HL-60 (cell line): Measurements from ENCODE around the gene NODAL.
"Not testable (repeated sequence)": the region's sequence is repeated elsewhere in the genome, so short reads cannot be mapped to it uniquely, and the experiment has no call there.

Experiments
- DNase-seq, 2 experiments: peaks; one replicate each; pipeline ENCODE4 v3.0.0-alpha.2; 2010 to 2020; ENCODE audit warnings: low read depth in 1 of 2, low spot score in 1 of 2
- H3K27ac ChIP-seq: fragments of 250-450 bp; sonication (Bioruptor Pico); replicated peaks from 2 replicates; pipeline ENCODE4 v1.5.1; 2020; ENCODE audit warnings: mild to moderate bottlenecking, moderate library complexity
- H3K27me3 ChIP-seq: fragments of 250-450 bp; sonication (Bioruptor Pico); 2 replicates; pipeline ENCODE4 v1.5.1; 2021; ENCODE audit warnings: mild to moderate bottlenecking, moderate library complexity; ENCODE audit not compliant: insufficient read depth, poor library complexity, severe bottlenecking
- H3K4me3 ChIP-seq: replicated peaks from 2 replicates; pipeline ENCODE4 v1.5.1; 2011; ENCODE audit warnings: mild to moderate bottlenecking, control low read depth, low read length; ENCODE audit not compliant: insufficient read depth
- GABPA ChIP-seq: IDR thresholded peaks from 2 replicates; pipeline ENCODE4 v1.6.1; 2012; ENCODE audit warnings: low read depth
- POLR2AphosphoS5 ChIP-seq: IDR thresholded peaks from 2 replicates; pipeline ENCODE4 v1.6.1; 2012; ENCODE audit warnings: low read depth
- SPI1 ChIP-seq: IDR thresholded peaks from 2 replicates; pipeline ENCODE4 v1.6.1; 2012; ENCODE audit warnings: low read depth, mild to moderate bottlenecking, borderline replicate concordance
- long read RNA-seq: library from polyadenylated mRNA; unstranded; transcript quantifications from one replicate; pipeline ENCODE4 v2.0.0, GENCODE V29; 2020
- TF ChIP-seq, protein P1 (sequence below): IDR thresholded peaks from one replicate; pipeline ENCODE4 v1.5.1; 2011; ENCODE audit warnings: low read length, control low read depth, inconsistent platforms; ENCODE audit not compliant: insufficient read depth
- TF ChIP-seq, protein P2 (sequence below): IDR thresholded peaks from 2 replicates; pipeline ENCODE4 v1.6.1; 2012; ENCODE audit warnings: low read depth; ENCODE audit not compliant: insufficient replicate concordance

Gene NODAL
- long read RNA-seq = 0 reads

DNA sequence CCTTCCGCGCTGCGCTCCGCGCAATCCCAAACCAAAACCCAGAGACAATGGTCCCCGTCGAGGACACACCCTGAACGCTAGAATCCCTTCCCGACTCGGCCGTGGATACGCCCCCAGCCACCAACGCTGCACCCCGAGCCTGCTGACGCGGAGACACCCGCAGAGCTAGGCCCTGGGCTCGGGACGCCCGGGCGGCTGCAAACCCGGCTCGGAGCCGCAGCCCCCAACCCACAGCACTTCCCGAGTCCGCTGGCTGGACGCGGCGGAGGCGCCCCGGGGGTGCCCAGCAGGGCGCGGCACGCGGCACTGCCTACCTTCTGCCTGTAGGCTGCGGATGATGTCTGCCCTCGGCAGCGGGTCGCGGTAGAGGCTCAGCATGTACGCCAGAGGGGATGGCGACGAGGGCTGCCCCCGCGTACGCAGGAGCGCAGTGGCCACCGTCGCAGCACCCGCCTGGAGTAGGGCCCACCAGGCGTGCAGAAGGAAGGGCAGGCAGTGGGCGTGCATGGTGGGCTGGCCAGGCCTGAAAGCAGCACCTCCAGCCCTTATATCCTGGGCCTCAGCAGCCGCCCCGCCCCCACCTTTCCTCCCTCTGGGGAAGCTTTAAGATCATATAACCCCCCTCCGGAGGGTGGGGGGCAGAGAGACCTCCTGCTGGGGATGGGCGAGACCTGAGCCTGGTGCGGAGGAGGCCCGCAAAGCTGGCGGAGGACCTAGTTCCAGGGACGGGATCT is at the start of gene NODAL:
TSS of gene NODAL (minus strand) at position 521 of the 734 bp plus-strand sequence. CDS start at position 507, 14 bp downstream.
- Histone ChIP-seq H3K27ac (no peak within 1 kb of the TSS), H3K4me3 (no peak within 1 kb of the TSS), H3K27me3 (peaks cover 40% of the 10 kb centered on the region)
- no peak for DNase-seq
- TF ChIP-seq SPI1 = no peak
- no peak for TF ChIP-seq GABPA
- TF ChIP-seq, protein P1, sequence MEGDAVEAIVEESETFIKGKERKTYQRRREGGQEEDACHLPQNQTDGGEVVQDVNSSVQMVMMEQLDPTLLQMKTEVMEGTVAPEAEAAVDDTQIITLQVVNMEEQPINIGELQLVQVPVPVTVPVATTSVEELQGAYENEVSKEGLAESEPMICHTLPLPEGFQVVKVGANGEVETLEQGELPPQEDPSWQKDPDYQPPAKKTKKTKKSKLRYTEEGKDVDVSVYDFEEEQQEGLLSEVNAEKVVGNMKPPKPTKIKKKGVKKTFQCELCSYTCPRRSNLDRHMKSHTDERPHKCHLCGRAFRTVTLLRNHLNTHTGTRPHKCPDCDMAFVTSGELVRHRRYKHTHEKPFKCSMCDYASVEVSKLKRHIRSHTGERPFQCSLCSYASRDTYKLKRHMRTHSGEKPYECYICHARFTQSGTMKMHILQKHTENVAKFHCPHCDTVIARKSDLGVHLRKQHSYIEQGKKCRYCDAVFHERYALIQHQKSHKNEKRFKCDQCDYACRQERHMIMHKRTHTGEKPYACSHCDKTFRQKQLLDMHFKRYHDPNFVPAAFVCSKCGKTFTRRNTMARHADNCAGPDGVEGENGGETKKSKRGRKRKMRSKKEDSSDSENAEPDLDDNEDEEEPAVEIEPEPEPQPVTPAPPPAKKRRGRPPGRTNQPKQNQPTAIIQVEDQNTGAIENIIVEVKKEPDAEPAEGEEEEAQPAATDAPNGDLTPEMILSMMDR = no peak
- TF ChIP-seq POLR2AphosphoS5 = no peak
- TF ChIP-seq, protein P2, sequence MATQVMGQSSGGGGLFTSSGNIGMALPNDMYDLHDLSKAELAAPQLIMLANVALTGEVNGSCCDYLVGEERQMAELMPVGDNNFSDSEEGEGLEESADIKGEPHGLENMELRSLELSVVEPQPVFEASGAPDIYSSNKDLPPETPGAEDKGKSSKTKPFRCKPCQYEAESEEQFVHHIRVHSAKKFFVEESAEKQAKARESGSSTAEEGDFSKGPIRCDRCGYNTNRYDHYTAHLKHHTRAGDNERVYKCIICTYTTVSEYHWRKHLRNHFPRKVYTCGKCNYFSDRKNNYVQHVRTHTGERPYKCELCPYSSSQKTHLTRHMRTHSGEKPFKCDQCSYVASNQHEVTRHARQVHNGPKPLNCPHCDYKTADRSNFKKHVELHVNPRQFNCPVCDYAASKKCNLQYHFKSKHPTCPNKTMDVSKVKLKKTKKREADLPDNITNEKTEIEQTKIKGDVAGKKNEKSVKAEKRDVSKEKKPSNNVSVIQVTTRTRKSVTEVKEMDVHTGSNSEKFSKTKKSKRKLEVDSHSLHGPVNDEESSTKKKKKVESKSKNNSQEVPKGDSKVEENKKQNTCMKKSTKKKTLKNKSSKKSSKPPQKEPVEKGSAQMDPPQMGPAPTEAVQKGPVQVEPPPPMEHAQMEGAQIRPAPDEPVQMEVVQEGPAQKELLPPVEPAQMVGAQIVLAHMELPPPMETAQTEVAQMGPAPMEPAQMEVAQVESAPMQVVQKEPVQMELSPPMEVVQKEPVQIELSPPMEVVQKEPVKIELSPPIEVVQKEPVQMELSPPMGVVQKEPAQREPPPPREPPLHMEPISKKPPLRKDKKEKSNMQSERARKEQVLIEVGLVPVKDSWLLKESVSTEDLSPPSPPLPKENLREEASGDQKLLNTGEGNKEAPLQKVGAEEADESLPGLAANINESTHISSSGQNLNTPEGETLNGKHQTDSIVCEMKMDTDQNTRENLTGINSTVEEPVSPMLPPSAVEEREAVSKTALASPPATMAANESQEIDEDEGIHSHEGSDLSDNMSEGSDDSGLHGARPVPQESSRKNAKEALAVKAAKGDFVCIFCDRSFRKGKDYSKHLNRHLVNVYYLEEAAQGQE = no peak

- TF ChIP-seq, protein P1 = no peak
- TF ChIP-seq, protein P2 = no peak
- no peak for TF ChIP-seq GABPA
- no peak for TF ChIP-seq POLR2AphosphoS5
- TF ChIP-seq SPI1 = no peak
- Histone ChIP-seq H3K27me3 (no peaks in the 10 kb centered on the region), H3K4me3 (no peak overlapping the region), H3K27ac (no peak overlapping the region)
- no peak for DNase-seq
Observed at GRCh38 chr10:70490142-70490541, 48.7 kb upstream of the NODAL start.

GRCh38 chr10:70487824-70488223 is 46.3 kb upstream of the NODAL start:
- Histone ChIP-seq H3K27me3 (no peaks in the 10 kb centered on the region), H3K27ac (no peak overlapping the region), H3K4me3 (no peak overlapping the region)
- TF ChIP-seq, protein P1 = no peak
- TF ChIP-seq SPI1 = no peak
- TF ChIP-seq, protein P2 = no peak
- no peak for TF ChIP-seq POLR2AphosphoS5
- TF ChIP-seq GABPA = no peak
- no peak for DNase-seq

DNA sequence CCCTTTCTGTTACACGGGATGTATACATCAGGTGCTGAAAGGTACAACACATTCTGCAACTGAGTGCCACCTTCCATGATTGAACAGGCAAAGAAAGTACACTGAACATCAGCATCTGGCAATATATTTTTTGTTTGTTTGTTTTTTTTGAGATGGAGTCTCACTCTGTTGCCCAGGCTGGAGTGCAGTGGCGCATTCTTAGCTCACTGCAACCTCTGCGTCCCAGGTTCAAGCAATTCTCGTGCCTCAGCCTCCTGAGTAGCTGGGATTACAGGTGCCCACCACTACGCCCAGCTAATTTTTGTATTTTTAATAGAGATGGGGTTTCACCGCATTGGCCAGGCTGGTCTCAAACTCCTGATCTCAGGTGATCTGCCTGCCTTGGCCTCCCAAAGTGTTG is 42.4 kb upstream of the NODAL start:
- not testable (repeated sequence) for H3K27ac ChIP-seq, H3K27me3 ChIP-seq, DNase-seq, H3K4me3 ChIP-seq
